ENCODE results near the gene SORT1.
A peak's percentile ranks its signal among the peaks of the same experiment; 100 is the strongest.
"Not testable (repeated sequence)": the region's sequence is repeated elsewhere in the genome, so short reads cannot be mapped to it uniquely, and the experiment has no call there.

The SORT1 gene

GRCh38 chr1:109397581-109398342 lies at the start of gene SORT1:
TSS of gene SORT1 (minus strand) at chr1:109397918. CDS start at chr1:109397892, 26 bp downstream.
- peak; percentile 43 to 95 (median 90) for DNase-seq

GRCh38 chr1:109445949-109446695 lies 48.4 kb upstream of the SORT1 start:
- DNase-seq = not testable (repeated sequence)

DNA sequence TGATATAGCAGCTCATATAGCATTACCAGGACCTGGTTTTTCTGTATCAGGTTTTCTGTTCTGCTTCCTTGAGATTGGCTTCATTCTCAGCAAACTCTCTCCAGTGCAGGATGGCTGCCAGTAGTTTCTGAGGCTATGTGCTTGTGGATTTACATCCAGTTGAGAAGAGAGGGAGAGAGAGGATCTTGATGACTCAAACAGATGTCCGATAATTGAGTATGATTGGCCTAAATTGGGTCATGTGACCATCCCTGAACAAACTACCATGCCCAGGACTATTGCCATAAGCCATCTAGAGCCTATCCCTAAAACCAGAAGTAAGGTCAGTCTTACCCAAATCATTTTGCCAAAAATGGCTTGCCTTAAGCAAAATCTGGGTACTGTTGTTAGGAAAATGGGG lies 46.6 kb upstream of the SORT1 start:
- no peak for DNase-seq

- DNase-seq = no peak
Measured at GRCh38 chr1:109443476-109443875, 45.8 kb upstream of the SORT1 start.

GRCh38 chr1:109441069-109441468 lies 43.4 kb upstream of the SORT1 start:
- DNase-seq = no peak

DNA sequence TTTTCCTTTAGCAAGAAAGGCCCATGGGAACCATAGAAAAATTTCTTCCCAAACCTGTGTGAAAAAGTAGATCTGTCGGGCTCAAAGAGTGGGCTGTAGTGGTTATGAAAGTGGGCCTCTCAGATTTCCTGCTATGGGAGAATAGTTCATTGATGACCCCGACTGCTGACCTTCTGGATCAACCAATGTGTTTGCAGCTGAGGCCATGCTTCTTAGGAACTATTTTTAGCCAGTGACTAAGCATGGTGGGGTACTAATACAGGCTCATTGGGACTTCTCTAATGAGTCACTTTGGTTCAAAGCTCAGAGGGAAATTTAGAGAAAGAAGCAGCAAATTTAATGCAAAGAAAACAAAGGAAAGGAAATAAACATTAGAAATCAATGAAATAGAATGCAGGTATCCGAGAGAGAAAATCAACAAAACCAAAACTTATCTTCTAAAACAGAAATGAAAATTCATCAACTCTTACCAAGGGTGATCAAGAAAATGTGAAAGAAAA lies 41.1 kb upstream of the SORT1 start:
- no peak for DNase-seq

- DNase-seq = no peak
Measured at GRCh38 chr1:109434484-109434883, 36.8 kb upstream of the SORT1 start.

DNA sequence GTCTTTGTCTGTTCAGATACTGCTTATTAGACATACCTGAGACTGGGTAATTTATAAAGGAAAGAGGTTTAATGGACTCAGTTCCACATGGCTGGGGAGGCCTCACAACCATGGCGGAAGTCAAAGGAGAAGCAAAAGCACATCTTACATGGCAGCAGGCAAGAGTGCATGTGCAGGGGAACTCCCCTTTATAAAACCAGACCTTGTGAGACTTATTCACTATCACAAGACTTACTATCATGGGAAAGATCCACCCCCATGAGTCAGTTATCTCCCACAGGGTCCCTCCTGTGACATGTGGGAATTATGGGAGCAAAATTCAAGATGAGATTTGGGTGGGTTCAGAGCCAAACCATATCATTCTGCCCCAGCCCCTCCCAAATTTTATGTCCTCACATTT lies 35.6 kb upstream of the SORT1 start:
- DNase-seq = no peak

- DNase-seq = no peak
Measured at GRCh38 chr1:109432336-109432735, 34.6 kb upstream of the SORT1 start.

DNA sequence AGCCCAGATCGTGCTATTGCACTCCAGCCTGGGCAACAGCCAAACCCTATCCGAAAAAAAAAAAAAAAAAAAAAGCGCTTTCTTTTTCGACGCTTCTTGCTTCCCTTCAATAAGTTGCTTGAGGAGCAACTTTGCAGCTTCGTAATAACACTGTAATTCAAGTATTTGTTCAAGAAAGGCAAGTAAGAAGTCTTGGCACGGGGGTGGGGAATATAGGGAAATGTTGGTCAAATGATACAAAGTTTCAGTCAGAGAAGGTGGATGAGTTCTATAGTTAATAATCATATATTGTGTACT lies 29.4 kb upstream of the SORT1 start:
- DNase-seq = no peak

- DNase-seq = peak; percentile 77 to 99 (median 94)
Measured at GRCh38 chr1:109426281-109427170, 28.8 kb upstream of the SORT1 start, which contains the start of gene PSMA5. TSS of gene PSMA5 (minus strand) at chr1:109426448. CDS start at chr1:109426330, 118 bp downstream.

DNA sequence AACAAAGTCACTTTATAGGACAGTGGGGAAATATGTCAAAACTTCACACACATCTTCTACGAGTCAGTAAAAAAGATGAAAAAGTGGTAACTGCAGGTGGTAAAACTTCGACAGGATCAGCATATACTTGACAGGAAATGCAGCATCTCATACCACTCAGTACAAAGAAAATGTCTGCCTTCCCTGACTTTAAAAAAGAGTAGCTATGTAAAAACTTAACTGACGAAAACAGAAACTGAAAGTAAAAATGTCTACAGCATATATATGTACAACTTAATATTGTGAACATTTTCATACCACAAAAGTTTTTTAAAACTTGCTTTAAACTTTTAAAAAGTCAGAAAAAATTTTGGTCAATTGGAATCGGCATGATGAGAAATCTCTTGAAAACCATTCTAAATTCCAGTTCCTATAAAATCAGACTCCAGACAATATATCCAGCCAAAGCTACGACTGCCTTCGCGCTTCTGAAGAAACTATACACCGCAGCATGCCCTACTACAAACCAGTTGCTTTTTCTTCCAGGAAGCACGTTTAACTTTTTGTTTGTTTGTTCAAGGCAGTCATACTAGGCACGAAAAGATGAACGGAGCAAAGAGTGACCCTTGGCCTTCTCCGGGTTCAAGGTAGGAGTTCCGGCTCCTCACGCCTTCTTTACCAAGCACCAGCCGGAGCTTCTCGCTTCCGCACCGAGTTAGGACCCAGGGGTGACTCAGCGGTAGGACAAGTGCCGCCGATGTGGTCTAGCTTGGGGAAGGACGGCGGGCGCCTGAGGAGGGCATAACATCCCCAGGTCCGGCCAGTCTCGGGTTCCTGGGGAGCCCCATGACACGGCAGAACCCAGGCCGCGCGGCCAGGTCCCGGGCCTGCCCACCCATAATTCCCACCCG lies 27.9 kb upstream of the SORT1 start:
- DNase-seq = no peak

DNA sequence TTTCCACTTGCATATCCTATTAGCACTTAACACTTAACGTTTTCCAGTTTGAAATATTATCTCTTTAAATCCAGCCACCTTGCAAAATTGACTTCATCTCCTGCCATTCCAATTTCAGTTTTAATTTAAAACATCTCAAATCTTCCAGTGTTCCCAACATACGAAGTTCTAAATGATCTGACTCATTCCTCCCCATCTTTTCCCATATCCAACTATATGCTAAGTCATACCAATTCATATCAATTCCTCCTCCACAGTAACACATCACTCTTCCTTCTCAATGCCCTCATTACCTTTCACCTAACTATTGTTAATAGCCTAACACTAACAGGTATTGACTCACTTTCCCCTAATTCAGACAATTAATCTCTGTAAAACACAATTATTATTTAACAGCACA lies 25.8 kb upstream of the SORT1 start:
- no peak for DNase-seq

DNA sequence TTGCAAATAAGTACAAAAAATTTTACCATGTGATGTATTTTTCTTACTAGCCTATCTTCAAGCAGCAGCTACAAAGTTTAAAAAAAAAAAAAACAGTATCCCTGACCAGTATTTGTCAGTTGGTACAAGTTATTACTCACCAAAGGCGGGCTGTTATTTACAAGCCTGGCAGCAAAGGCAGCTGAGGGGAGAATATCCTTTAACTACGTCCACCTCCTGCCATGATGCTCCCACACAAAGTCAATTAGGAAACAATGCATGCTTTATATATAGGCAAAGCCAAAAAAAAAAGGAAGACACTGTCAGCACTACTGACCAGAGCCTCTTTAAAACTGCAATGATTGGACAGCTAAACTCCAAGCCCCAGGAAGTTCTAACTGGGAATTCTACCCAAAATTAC lies 14.8 kb upstream of the SORT1 start:
- no peak for DNase-seq

DNA sequence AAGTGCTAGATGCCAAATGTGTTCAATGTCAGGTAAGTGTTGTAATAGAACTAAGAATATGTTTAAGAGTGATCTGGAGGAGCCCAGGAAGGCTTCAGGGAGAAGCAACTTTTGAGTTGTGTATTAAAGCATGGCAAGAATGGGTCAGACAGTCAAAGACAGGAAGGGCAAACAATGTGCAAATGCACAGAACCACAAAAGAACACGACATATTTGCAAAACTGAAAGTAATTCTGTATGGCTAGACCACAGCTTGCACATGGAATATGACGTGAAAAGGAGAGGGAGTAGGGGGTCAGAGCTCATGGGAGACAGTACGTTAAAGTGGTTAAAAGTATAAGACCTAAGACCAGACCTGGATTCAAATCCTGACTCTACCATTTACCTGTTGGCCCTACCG lies 7.1 kb upstream of the SORT1 start:
- no peak for DNase-seq

GRCh38 chr1:109402025-109402424 lies 4.3 kb upstream of the SORT1 start:
- DNase-seq = no peak

DNA sequence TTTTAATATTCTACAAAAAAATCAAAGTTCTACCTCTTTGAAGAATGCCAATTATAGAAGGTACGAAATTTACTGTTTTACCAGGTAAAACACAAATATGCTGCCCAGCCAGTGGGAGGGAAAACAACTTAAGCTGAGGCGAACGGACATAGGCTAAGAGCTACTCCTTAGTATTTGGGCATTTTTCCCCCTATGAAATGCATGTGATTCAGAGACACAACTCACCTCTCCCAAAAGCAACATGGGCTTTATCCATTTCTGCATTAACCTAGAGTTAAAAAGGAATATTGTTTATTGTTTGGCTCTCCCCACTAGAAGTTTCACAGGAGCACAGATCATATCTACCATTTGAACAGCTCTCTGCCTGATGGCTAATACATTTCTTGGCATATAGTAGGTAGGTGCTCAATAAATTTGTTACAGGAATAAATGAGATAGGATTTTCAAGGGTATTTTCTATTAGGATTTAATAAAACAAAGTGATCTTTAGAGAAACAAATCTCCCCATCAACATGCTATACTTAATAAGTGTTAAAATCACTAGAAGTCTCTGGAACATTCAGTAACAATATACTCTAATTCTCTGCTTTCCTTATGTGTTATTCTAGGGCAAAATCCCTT lies 2.4 kb upstream of the SORT1 start:
- no peak for DNase-seq

DNA sequence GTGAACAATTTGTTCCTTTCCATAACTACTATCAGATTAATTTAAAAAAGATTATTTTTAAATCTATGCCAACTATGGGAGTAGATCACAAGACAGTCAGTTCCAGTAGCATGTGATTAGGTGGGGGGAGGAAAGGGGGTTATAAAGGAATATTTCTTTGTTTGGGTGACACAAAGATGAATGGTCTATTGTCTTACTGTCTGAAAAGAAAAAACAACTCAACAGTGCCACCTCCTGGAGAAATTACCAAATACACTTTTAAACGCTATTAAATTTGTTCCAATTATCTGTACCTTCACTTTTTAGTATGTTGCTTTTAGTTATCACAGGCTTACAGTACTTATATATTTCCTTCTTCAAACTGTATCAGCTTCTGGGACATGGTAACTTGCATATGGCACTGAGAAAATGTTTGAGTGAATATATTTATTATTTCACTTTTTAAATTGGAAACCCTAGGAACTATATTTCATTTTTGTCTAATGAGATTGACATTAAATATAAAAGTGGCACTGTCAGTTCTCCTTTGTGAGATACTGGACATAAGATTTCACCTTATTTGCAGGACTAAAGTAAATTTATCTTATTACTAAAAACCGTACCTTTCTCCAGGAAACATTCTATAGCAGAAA lies 1.7 kb upstream of the SORT1 start:
- DNase-seq = peak in 2 of 14 donors; percentile 43 to 61

GRCh38 chr1:109398343-109399225 lies 866 bp upstream of the SORT1 start:
- peak in 3 of 14 donors; percentile 40 to 72 (median 53) for DNase-seq
